Measurements from ENCODE around the gene PFKFB3.
A peak's percentile ranks its signal among the peaks of the same experiment; 100 is the strongest.
"Not testable (repeated sequence)": the region's sequence is repeated elsewhere in the genome, so short reads cannot be mapped to it uniquely, and the experiment has no call there.

PFKFB3 gene

DNA sequence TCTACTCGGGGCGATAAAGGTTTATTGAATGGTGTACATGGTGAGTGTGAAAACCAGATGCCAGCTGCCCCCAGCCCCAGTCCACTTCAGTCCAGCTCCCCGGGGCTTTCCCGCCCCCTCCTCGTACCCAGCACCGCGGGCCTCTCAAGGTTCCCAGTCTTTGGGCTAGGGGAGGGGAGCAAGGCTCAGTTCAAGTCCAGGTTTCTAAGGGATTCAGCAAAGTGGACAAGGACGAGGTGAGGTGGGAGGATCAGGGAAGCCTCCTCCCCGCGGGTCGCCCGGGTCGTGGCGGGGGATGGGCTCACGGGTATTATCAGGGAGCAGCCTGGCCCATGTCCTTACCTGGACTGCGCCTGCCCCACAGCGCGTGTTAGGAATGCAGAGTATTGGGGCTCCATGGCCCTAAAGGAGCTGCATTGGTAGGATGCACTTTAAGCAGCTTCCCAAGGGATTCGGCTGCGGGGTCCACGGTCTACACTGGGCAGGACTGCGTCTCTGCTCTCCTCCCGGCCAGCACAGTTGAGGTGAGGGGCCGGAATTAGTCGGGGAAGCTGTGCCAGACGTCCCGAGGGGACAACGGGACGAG lies 541 bp upstream of the PFKFB3 start:
- Histone ChIP-seq H3K4me3 (ENCODE audit: low read depth, low read length) (peak overlapping the region; percentile 94), H3K79me2 (ENCODE audit: control insufficient read depth, insufficient read depth, low read length, unreplicated experiment) (peaks cover 19% of the 10 kb centered on the region), H3K4me1 (ENCODE audit: control insufficient read depth, insufficient read depth, low read length, unreplicated experiment) (peaks cover 11% of the 10 kb centered on the region), H2AFZ (ENCODE audit: low read length, unreplicated experiment) (peak overlapping the region; percentile 71), H3K27ac (ENCODE audit: low read depth, low read length) (peak overlapping the region; percentile 21; the same call in 1 of the 2 replicates), H3K27me3 (ENCODE audit: insufficient read depth, low read length) (no peaks in the 10 kb centered on the region), H3K36me3 (ENCODE audit: insufficient read depth, low read length) (no peaks in the 10 kb centered on the region)

DNA sequence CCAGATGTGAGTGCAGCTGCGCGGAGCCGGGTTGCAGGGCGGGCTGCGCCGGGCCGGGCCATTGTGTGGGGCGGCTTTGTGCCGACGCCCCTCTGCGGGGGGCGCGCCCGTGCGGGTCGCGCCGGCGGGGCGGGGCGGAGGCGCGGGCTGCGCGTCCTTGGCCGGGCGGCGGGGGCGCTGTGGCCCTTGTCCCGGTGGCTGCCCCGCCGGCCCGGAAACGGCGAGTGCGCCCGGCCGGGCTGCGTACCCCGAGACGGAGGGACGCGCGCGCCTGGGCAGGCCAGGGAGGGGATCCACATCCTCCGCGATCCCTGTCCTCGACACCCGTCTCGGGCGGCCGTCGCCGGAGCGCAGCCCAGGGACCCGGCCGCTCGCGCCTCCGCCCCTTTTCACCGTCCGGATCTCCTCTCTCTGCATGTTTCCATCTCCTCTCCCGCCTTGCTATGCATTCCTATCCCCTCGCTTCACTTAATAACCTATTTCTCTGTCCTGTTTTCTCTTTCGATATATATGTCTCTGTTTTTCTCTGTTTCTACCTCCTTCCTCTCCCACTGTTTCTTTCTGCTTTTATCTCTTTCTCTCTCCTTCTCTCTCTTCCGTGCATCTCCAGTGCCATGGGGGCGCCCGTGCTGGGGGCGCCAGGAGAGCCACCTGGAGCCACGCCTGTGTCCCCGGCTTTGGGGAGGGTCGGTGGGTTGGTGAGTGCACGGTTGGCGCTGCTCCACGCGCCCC lies 765 bp downstream of the PFKFB3 start:
- Histone ChIP-seq H2AFZ (ENCODE audit: low read length, unreplicated experiment) (peak overlapping the region; percentile 32), H3K27ac (ENCODE audit: low read depth, low read length) (peak overlapping the region; percentile 76), H3K79me2 (ENCODE audit: control insufficient read depth, insufficient read depth, low read length, unreplicated experiment) (peaks cover 31% of the 10 kb centered on the region), H3K4me1 (ENCODE audit: control insufficient read depth, insufficient read depth, low read length, unreplicated experiment) (peaks cover 11% of the 10 kb centered on the region), H3K36me3 (ENCODE audit: insufficient read depth, low read length) (no peaks in the 10 kb centered on the region), H3K27me3 (ENCODE audit: insufficient read depth, low read length) (no peaks in the 10 kb centered on the region), H3K4me3 (ENCODE audit: low read depth, low read length) (peak overlapping the region; percentile 94)

DNA sequence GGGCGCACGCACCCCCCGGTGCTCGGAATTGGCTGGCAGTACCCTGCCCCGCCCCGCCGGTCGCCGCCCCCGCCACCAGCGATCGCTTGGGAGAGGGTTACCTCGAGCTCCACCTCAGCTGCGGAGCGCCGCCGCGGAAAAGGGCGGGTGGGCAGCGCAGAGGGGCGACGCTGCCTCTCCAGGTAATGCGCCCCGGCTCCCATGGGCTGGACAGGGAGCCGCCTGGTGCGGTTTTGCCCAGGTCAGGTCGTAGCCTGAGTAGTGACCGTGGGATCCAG lies 1.3 kb downstream of the PFKFB3 start:
- no peaks in the 10 kb centered on the region for H3K36me3 ChIP-seq (ENCODE audit: insufficient read depth, low read length)
- peak overlapping the region; percentile 59 for H3K27ac ChIP-seq (ENCODE audit: low read depth, low read length)
- peak overlapping the region; percentile 32 for H2AFZ ChIP-seq (ENCODE audit: low read length, unreplicated experiment)
- H3K4me1 ChIP-seq (ENCODE audit: control insufficient read depth, insufficient read depth, low read length, unreplicated experiment), result peaks cover 11% of the 10 kb centered on the region
- H3K4me3 ChIP-seq (ENCODE audit: low read depth, low read length), result peak overlapping the region; percentile 94
- no peaks in the 10 kb centered on the region for H3K27me3 ChIP-seq (ENCODE audit: insufficient read depth, low read length)
- H3K79me2 ChIP-seq (ENCODE audit: control insufficient read depth, insufficient read depth, low read length, unreplicated experiment), result peaks cover 37% of the 10 kb centered on the region

DNA sequence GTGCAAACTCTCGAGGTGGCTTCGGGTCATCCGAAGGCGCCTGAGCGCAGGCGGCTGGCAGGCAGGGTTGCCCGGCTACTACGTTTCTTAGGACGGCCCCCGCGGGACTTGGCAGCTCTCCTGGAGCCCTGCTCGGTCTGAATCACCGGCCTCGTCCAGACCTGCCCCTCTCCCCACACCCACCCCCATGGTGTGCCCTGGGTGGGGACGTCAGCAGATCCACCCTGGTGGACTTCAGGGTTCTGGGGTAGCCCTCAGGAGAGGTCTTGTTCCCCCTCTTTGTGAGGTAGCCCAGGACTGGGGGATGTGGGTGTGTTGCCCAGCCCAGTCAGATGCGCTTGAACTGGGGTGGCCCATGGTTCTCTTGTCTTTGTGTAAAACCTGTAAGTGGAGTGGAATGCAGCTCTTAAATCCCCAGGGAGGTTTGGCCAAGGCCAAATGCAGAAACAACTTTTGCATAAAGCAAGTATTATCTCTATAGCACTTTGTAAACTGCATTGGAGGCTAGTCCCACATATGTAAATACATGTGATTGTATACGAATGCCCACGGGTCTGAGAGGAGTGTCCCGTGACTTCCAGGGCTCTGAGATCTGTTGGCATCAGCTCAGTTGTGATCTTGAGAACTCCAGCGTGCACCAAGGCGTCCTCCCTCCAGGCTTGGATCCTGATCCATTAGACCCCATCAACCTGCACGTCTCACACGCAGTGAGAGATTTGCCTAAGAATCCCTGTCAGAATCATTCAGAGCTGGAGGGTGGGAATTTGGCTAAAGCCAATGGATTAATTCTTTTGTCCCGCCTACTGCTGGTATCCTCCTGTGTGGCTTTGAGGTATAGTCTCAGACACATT lies 1.8 kb downstream of the PFKFB3 start:
- no peaks in the 10 kb centered on the region for H3K27me3 ChIP-seq (ENCODE audit: insufficient read depth, low read length)
- H3K4me3 ChIP-seq (ENCODE audit: low read depth, low read length), result peak overlapping the region; percentile 94
- no peak overlapping the region for H2AFZ ChIP-seq (ENCODE audit: low read length, unreplicated experiment)
- peak overlapping the region; percentile 59 for H3K27ac ChIP-seq (ENCODE audit: low read depth, low read length)
- H3K4me1 ChIP-seq (ENCODE audit: control insufficient read depth, insufficient read depth, low read length, unreplicated experiment), result peaks cover 11% of the 10 kb centered on the region
- H3K36me3 ChIP-seq (ENCODE audit: insufficient read depth, low read length), result no peaks in the 10 kb centered on the region
- H3K79me2 ChIP-seq (ENCODE audit: control insufficient read depth, insufficient read depth, low read length, unreplicated experiment), result peaks cover 39% of the 10 kb centered on the region

DNA sequence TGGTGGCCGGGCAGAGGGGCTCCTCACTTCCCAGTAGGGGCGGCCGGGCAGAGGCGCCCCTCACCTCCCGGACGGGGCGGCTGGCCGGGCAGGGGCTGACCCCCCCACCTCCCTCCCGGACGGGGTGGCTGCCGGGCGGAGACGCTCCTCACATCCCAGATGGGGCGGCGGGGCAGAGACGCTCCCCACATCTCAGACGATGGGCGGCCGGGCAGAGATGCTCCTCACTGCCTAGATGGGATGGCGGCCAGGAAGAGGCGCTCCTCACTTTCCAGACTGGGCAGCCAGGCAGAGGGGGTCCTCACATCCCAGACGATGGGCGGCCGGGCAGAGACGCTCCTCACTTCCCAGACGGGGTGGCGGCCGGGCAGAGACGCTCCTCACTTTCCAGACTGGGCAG lies 3.8 kb downstream of the PFKFB3 start:
- not testable (repeated sequence) for H3K27ac ChIP-seq (ENCODE audit: low read depth, low read length); H3K4me3 ChIP-seq (ENCODE audit: low read depth, low read length); H2AFZ ChIP-seq (ENCODE audit: low read length, unreplicated experiment); H3K27me3 ChIP-seq (ENCODE audit: insufficient read depth, low read length); H3K36me3 ChIP-seq (ENCODE audit: insufficient read depth, low read length)
- Histone ChIP-seq H3K79me2 (ENCODE audit: control insufficient read depth, insufficient read depth, low read length, unreplicated experiment) (peaks cover 46% of the 10 kb centered on the region), H3K4me1 (ENCODE audit: control insufficient read depth, insufficient read depth, low read length, unreplicated experiment) (peaks cover 11% of the 10 kb centered on the region)

DNA sequence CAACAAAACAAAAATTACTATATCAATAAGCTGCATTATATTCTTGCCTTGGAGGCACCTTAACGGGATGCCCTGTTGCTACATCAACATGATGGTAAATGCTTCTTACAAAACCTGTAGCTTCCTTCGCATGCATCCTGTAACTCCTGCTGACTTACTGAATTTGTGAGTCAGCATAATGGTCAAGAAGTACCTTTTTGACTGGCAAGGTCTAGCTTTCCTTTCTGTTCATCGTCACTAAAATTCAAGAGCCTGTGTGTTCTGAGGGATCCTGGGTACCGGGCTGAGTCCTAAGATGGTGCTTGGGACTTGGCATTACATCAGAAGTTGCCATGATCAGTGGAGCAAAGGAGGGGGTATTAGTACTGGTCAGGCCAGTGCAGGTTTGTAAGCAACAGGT lies 4.9 kb downstream of the PFKFB3 start:
- no peaks in the 10 kb centered on the region for H3K27me3 ChIP-seq (ENCODE audit: insufficient read depth, low read length)
- peaks cover 5% of the 10 kb centered on the region for H3K4me1 ChIP-seq (ENCODE audit: control insufficient read depth, insufficient read depth, low read length, unreplicated experiment)
- H3K36me3 ChIP-seq (ENCODE audit: insufficient read depth, low read length), result no peaks in the 10 kb centered on the region
- H2AFZ ChIP-seq (ENCODE audit: low read length, unreplicated experiment), result no peak overlapping the region
- H3K79me2 ChIP-seq (ENCODE audit: control insufficient read depth, insufficient read depth, low read length, unreplicated experiment), result peaks cover 58% of the 10 kb centered on the region
- no peak overlapping the region for H3K27ac ChIP-seq (ENCODE audit: low read depth, low read length)
- no peak overlapping the region for H3K4me3 ChIP-seq (ENCODE audit: low read depth, low read length)

DNA sequence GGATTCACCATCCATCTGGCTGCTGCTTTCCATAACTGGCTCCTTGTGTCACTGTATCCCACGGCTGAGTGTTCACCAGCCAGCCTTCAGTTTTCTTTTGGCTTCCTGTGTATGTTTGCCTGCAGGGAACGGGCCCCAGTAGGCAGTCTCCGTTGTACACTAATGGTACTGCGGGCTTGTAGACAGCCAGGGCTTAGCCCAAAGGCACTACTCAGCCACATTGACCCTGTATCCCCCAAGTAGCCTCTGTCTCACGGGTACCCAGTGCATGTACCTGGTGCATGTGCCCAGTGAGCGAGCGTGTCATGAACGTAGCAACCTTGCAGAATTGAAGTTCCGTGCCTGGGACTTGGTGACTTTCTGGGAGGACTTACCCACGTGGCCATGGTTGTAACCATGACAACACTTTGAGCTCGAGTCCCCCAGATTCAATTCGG lies 6.1 kb downstream of the PFKFB3 start:
- peaks cover 3% of the 10 kb centered on the region; the same call in 1 of the 2 replicates for H3K36me3 ChIP-seq (ENCODE audit: insufficient read depth, low read length)
- H3K4me1 ChIP-seq (ENCODE audit: control insufficient read depth, insufficient read depth, low read length, unreplicated experiment), result peaks cover 5% of the 10 kb centered on the region
- H3K79me2 ChIP-seq (ENCODE audit: control insufficient read depth, insufficient read depth, low read length, unreplicated experiment), result peaks cover 64% of the 10 kb centered on the region
- H3K27me3 ChIP-seq (ENCODE audit: insufficient read depth, low read length), result no peaks in the 10 kb centered on the region
- no peak overlapping the region for H3K4me3 ChIP-seq (ENCODE audit: low read depth, low read length)
- H3K27ac ChIP-seq (ENCODE audit: low read depth, low read length), result no peak overlapping the region
- no peak overlapping the region for H2AFZ ChIP-seq (ENCODE audit: low read length, unreplicated experiment)

DNA sequence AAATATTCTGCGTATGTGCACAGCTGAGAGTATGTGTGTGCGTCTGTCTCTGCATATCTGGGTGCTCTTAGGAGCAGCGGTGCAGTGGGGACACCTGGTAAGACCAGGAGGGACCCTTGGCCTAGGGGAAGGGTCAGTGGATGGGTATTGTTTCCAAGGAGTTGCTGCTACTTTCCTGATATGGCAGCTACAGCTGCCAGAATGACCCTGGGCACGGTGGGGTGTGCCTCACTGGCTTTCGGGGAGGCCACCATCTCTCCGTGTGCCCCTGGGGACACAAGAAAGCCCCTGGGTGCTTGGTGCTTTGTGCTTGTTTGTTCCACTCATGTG lies 8.6 kb downstream of the PFKFB3 start:
- Histone ChIP-seq H3K4me3 (ENCODE audit: low read depth, low read length) (no peak overlapping the region), H3K27ac (ENCODE audit: low read depth, low read length) (no peak overlapping the region), H3K36me3 (ENCODE audit: insufficient read depth, low read length) (peaks cover 3% of the 10 kb centered on the region; the same call in 1 of the 2 replicates), H2AFZ (ENCODE audit: low read length, unreplicated experiment) (no peak overlapping the region), H3K4me1 (ENCODE audit: control insufficient read depth, insufficient read depth, low read length, unreplicated experiment) (no peaks in the 10 kb centered on the region), H3K27me3 (ENCODE audit: insufficient read depth, low read length) (no peaks in the 10 kb centered on the region), H3K79me2 (ENCODE audit: control insufficient read depth, insufficient read depth, low read length, unreplicated experiment) (peaks cover 54% of the 10 kb centered on the region)

DNA sequence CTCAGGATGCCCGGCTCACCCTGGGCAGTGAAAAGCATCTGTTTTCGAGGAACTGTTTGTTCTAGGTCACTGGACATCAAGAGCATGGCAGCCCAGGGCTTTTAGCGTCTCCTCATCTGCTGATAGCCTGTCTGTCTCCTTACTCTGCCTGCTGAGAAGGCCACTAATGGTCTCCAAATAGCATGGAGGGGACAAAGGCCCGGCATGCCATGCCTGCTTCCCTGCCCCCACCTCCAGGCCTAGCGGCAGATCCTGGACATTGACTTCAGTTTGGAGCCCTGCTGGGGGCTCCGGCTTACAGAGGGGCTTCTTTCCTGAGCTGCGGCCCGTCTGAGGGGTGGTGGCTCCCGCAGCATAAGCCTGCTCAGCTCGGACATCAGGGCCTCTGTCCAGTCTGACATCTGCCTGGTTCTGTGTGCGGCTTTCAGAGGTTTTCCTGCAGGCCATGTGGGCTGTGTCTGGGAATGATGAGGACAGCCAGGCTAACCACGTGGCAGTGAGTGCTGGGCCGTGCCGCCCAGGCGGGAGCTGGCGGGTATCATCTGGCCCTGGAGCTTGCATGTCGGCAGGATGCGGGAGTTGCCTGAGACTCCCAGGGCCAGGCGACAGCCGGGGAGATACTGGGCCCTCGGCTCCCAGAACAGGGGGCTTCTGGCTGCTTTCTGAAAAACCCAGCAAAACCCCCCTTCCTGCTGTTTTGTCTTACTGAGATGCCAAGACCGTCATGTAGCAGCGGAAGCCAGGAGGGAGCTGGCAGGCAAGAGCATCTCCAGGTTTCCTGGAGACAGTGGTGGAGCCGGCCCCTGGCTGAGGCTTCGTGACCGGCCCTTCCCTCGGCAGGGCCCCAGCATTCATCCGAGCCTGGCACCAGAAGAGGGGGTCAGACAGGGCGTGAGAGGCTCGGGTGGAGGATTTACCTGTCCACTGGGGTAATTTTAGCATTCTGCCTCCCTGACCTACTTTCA lies 9.2 kb downstream of the PFKFB3 start:
- no peak overlapping the region for H3K27ac ChIP-seq (ENCODE audit: low read depth, low read length)
- no peak overlapping the region for H2AFZ ChIP-seq (ENCODE audit: low read length, unreplicated experiment)
- H3K4me3 ChIP-seq (ENCODE audit: low read depth, low read length), result no peak overlapping the region
- no peaks in the 10 kb centered on the region for H3K27me3 ChIP-seq (ENCODE audit: insufficient read depth, low read length)
- no peaks in the 10 kb centered on the region for H3K4me1 ChIP-seq (ENCODE audit: control insufficient read depth, insufficient read depth, low read length, unreplicated experiment)
- H3K36me3 ChIP-seq (ENCODE audit: insufficient read depth, low read length), result peaks cover 3% of the 10 kb centered on the region; the same call in 1 of the 2 replicates
- peaks cover 54% of the 10 kb centered on the region for H3K79me2 ChIP-seq (ENCODE audit: control insufficient read depth, insufficient read depth, low read length, unreplicated experiment)

DNA sequence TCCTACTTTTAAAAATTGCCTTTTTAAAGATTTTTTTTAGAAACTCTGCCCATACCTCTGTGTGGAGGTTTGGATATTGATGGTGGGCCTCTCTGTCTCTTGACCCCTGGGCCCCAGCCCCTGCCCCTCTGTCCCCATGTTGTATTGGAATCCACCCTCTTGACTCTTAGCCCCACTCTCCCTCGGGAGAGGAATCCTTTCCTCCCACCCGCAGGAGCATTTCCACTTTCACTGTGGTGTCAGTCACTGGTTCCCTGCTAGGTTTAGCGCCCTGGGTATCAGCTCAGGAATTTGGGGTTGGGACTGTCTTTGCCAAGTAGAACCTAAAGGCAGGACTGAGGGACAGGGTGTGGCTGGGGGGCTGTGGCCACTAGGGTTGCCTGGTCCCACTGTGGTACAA lies 10.1 kb downstream of the PFKFB3 start:
- H3K79me2 ChIP-seq (ENCODE audit: control insufficient read depth, insufficient read depth, low read length, unreplicated experiment), result peaks cover 48% of the 10 kb centered on the region
- H3K36me3 ChIP-seq (ENCODE audit: insufficient read depth, low read length), result peaks cover 5% of the 10 kb centered on the region; the same call in 1 of the 2 replicates
- no peak overlapping the region for H2AFZ ChIP-seq (ENCODE audit: low read length, unreplicated experiment)
- no peak overlapping the region for H3K27ac ChIP-seq (ENCODE audit: low read depth, low read length)
- H3K27me3 ChIP-seq (ENCODE audit: insufficient read depth, low read length), result no peaks in the 10 kb centered on the region
- H3K4me3 ChIP-seq (ENCODE audit: low read depth, low read length), result no peak overlapping the region
- H3K4me1 ChIP-seq (ENCODE audit: control insufficient read depth, insufficient read depth, low read length, unreplicated experiment), result no peaks in the 10 kb centered on the region
